SK-N-MC (cell line): ENCODE results near the gene TMEM182.

Experiments used
- EZH2 ChIP-seq: fragments of 200-600 bp; sonication (generic); IDR thresholded peaks from one replicate; pipeline ENCODE4 v1.6.1; 2017; ENCODE audit warnings: antibody characterized with exemption
- FOXP2 ChIP-seq: optimal IDR thresholded peaks from 2 replicates; pipeline ENCODE3; 2011; ENCODE audit warnings: mild to moderate bottlenecking, moderate library complexity; ENCODE audit not compliant: insufficient read depth; ENCODE audit errors: extremely low read length, control extremely low read depth
- POLR2AphosphoS5 ChIP-seq: IDR thresholded peaks from 2 replicates; pipeline ENCODE4 v1.6.1; 2012; ENCODE audit warnings: mild to moderate bottlenecking, low read depth, low read length, borderline replicate concordance

- no peak for TF ChIP-seq EZH2
- TF ChIP-seq POLR2AphosphoS5 = no peak
- no peak for TF ChIP-seq FOXP2
Measured at GRCh38 chr2:102803041-102803896, 41.4 kb downstream of the TMEM182 start.
